Measurements from ENCODE around the gene FOLR2.
"Not testable (repeated sequence)": the region's sequence is repeated elsewhere in the genome, so short reads cannot be mapped to it uniquely, and the experiment has no call there.

Gene FOLR2

GRCh38 chr11:72240461-72241290 is 24.1 kb downstream of the FOLR2 start:
- DNase-seq (ENCODE audit: low spot score) = no peak

GRCh38 chr11:72241291-72241781 is 24.7 kb downstream of the FOLR2 start:
- DNase-seq (ENCODE audit: low spot score) = no peak

- no peak for DNase-seq (ENCODE audit: low spot score)
Measured at GRCh38 chr11:72242141-72242540, 25.5 kb downstream of the FOLR2 start.

GRCh38 chr11:72243173-72244059 is 26.8 kb downstream of the FOLR2 start:
- no peak for DNase-seq (ENCODE audit: low spot score)

- no peak for DNase-seq (ENCODE audit: low spot score)
Measured at GRCh38 chr11:72244060-72244360, 27.4 kb downstream of the FOLR2 start, which contains the start of gene PHOX2A. Gene PHOX2A (minus strand): TSS chr11:72244176. CDS start chr11:72244004, 172 bp downstream.

- DNase-seq (ENCODE audit: low spot score) = no peak
Measured at GRCh38 chr11:72244361-72245262, 28.0 kb downstream of the FOLR2 start.

- DNase-seq (ENCODE audit: low spot score) = no peak
Measured at GRCh38 chr11:72245263-72245816, 28.7 kb downstream of the FOLR2 start.

GRCh38 chr11:72247584-72247983 is 31.0 kb downstream of the FOLR2 start:
- DNase-seq (ENCODE audit: low spot score) = no peak

GRCh38 chr11:72249961-72250360 is 33.4 kb downstream of the FOLR2 start:
- DNase-seq (ENCODE audit: low spot score) = no peak

GRCh38 chr11:72250661-72251464 is 34.3 kb downstream of the FOLR2 start:
- DNase-seq (ENCODE audit: low spot score) = no peak

GRCh38 chr11:72251614-72252013 is 35.0 kb downstream of the FOLR2 start:
- DNase-seq (ENCODE audit: low spot score) = no peak

- DNase-seq (ENCODE audit: low spot score) = no peak
Measured at GRCh38 chr11:72253392-72253791, 36.8 kb downstream of the FOLR2 start.

- no peak for DNase-seq (ENCODE audit: low spot score)
Measured at GRCh38 chr11:72254299-72254993, 37.9 kb downstream of the FOLR2 start.

- DNase-seq (ENCODE audit: low spot score) = no peak
Measured at GRCh38 chr11:72257570-72257969, 41.0 kb downstream of the FOLR2 start.

GRCh38 chr11:72259490-72259889 is 42.9 kb downstream of the FOLR2 start:
- DNase-seq (ENCODE audit: low spot score) = no peak

- DNase-seq (ENCODE audit: low spot score) = no peak
Measured at GRCh38 chr11:72260574-72260973, 44.0 kb downstream of the FOLR2 start.

GRCh38 chr11:72263361-72263760 is 46.8 kb downstream of the FOLR2 start:
- no peak for DNase-seq (ENCODE audit: low spot score)

GRCh38 chr11:72265951-72266350 is 49.4 kb downstream of the FOLR2 start:
- no peak for DNase-seq (ENCODE audit: low spot score)

GRCh38 chr11:72266960-72267359 is 50.4 kb downstream of the FOLR2 start:
- not testable (repeated sequence) for DNase-seq (ENCODE audit: low spot score)

- DNase-seq (ENCODE audit: low spot score) = no peak
Measured at GRCh38 chr11:72267956-72268617, 51.5 kb downstream of the FOLR2 start.

Data from HuH-7 (cell line).